Body of pancreas (tissue), 4 donors: ENCODE results near the gene BCL6.
A peak's percentile ranks its signal among the peaks of the same experiment; 100 is the strongest.

Experiments
- POLR2A ChIP-seq, 3 donors: fragments of 450-650 bp; IDR thresholded peaks; one replicate each; pipeline ENCODE4 v1.6.1; 2016; ENCODE audit warnings: antibody characterized with exemption in 3 of 3, mild to moderate bottlenecking in 2 of 3
- TF ChIP-seq, protein P1 (sequence below), 7 experiments: fragments of 450-650 bp in 4 of 7; fragments of 200-600 bp in 3 of 7; sonication (generic) in 3 of 7; IDR thresholded peaks; one replicate each; pipeline ENCODE4 v1.5.1; 2016 to 2019; ENCODE audit warnings: antibody characterized with exemption in 7 of 7

DNA sequence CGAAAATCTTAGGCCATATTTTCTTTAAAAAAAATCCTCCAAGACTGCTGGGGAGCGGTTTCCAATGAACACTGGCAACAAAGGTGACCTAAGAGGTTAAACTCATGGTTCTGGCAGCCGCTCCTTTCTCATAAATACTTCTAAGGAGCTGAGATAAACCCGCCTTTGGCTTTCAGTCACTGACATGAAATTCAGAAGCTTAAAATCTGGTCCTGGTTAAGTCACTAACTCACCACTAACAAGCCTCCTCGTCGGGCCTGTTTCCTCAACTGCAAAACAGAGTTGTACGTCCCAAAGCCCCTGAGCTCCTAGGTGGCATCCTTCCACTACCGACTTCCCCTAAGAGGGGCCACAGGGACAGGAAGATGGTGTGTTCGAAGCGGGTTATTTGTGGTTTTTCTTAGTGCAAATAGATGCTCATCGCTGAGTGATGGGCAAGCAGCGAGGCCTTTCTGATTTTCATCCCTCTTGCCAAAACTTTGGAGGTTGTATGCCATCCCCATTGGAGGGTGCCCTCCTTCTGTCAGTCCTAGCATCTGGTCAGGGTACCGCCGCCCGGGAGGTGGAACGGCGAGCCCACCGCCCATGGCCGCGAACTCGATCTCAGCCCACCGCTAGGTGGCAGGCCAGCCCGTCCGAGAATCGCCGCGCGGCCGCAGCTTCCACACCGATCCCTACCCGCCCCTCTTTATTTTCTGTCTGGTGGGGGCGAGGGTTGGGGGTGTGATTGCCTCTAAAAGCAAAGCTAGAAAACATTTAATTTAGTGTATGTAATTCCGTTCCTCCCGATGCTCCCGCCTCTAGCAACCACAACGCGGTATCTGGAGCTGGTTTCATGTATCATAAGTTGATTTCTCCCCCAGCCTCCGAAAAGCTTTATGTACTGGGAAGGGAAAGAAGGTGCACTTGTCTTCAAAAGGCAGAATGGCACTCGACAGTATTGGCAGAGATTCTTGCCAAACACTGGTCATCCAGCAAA, 4.6 kb downstream of the BCL6 start:
- TF ChIP-seq, protein P1, sequence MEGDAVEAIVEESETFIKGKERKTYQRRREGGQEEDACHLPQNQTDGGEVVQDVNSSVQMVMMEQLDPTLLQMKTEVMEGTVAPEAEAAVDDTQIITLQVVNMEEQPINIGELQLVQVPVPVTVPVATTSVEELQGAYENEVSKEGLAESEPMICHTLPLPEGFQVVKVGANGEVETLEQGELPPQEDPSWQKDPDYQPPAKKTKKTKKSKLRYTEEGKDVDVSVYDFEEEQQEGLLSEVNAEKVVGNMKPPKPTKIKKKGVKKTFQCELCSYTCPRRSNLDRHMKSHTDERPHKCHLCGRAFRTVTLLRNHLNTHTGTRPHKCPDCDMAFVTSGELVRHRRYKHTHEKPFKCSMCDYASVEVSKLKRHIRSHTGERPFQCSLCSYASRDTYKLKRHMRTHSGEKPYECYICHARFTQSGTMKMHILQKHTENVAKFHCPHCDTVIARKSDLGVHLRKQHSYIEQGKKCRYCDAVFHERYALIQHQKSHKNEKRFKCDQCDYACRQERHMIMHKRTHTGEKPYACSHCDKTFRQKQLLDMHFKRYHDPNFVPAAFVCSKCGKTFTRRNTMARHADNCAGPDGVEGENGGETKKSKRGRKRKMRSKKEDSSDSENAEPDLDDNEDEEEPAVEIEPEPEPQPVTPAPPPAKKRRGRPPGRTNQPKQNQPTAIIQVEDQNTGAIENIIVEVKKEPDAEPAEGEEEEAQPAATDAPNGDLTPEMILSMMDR (IDR thresholded peaks at IDR 0.05): peak; percentile 84 to 93 (median 91)
- peak in 2 of 3 donors; percentile 3 to 14 for TF ChIP-seq POLR2A (IDR thresholded peaks at IDR 0.05)
